ENCODE data around the gene BOD1L1.

BOD1L1 gene

GRCh38 chr4:13527192-13527980, 100.1 kb downstream of the BOD1L1 start:
- no peak for DNase-seq (ENCODE audit: extremely low read depth in 1 of 2, low read depth in 1 of 2)

- no peak for DNase-seq (ENCODE audit: extremely low read depth in 1 of 2, low read depth in 1 of 2)
Observed at GRCh38 chr4:13526658-13527057, 100.9 kb downstream of the BOD1L1 start.

- no peak for DNase-seq (ENCODE audit: extremely low read depth in 1 of 2, low read depth in 1 of 2)
Observed at GRCh38 chr4:13525606-13526281, 101.8 kb downstream of the BOD1L1 start.

- no peak for DNase-seq (ENCODE audit: extremely low read depth in 1 of 2, low read depth in 1 of 2)
Observed at GRCh38 chr4:13524504-13525243, 102.9 kb downstream of the BOD1L1 start.

- DNase-seq (ENCODE audit: extremely low read depth in 1 of 2, low read depth in 1 of 2), result no peak
Observed at GRCh38 chr4:13523591-13524503, 103.7 kb downstream of the BOD1L1 start.

GRCh38 chr4:13523105-13523477, 104.4 kb downstream of the BOD1L1 start:
- no peak for DNase-seq (ENCODE audit: extremely low read depth in 1 of 2, low read depth in 1 of 2)

- DNase-seq (ENCODE audit: extremely low read depth in 1 of 2, low read depth in 1 of 2), result no peak
Observed at GRCh38 chr4:13522282-13523104, 105.0 kb downstream of the BOD1L1 start.

- no peak for DNase-seq (ENCODE audit: extremely low read depth in 1 of 2, low read depth in 1 of 2)
Observed at GRCh38 chr4:13521047-13521446, 106.5 kb downstream of the BOD1L1 start.
